Peyer's patch (tissue), 4 donors: ENCODE results near the gene CRYBG3. TPM values are rescaled to one million over a fixed set of nuclear protein-coding genes. Genes with fewer than 3 reads are reported as not detected.

ENCODE experiments used
- DNase-seq, 3 donors: peaks; one replicate each; pipeline ENCODE4 v3.0.0-alpha.2; 2017 to 2019
- H3K27ac ChIP-seq, 4 donors: fragments of 200-600 bp; sonication (generic); one replicate each; pipeline ENCODE4 v1.5.1; 2016 to 2019
- H3K27me3 ChIP-seq, 2 donors: fragments of 200-600 bp; sonication (generic); one replicate each; pipeline ENCODE4 v1.5.1; 2019
- H3K36me3 ChIP-seq, 3 donors: fragments of 200-600 bp; sonication (generic); one replicate each; pipeline ENCODE4 v1.5.1; 2016 to 2019
- H3K4me1 ChIP-seq, 4 donors: fragments of 200-600 bp; sonication (generic); one replicate each; pipeline ENCODE4 v1.5.1; 2016 to 2019
- H3K4me3 ChIP-seq, 4 donors: fragments of 200-600 bp; sonication (generic); 1 replicate in 3 of 4; 2 replicates in 1 of 4; pipeline ENCODE4 v1.5.1; 2016 to 2019; ENCODE audit warnings: mild to moderate bottlenecking in 1 of 4
- H3K9me3 ChIP-seq, 4 donors: fragments of 200-600 bp; sonication (generic); one replicate each; pipeline ENCODE4 v1.5.1; 2016 to 2019; ENCODE audit warnings: mild to moderate bottlenecking in 1 of 4
- CTCF ChIP-seq, 6 experiments: fragments of 450-650 bp in 4 of 6; fragments of 200-600 bp in 2 of 6; sonication (generic) in 1 of 6; IDR thresholded peaks; one replicate each; pipeline ENCODE4 v1.5.1; 2017 to 2019; ENCODE audit warnings: antibody characterized with exemption in 6 of 6, mild to moderate bottlenecking in 3 of 6, moderate library complexity in 1 of 6
- POLR2A ChIP-seq, 2 donors: fragments of 450-650 bp; IDR thresholded peaks; one replicate each; pipeline ENCODE4 v1.5.1; 2017; ENCODE audit warnings: antibody characterized with exemption in 2 of 2, mild to moderate bottlenecking in 2 of 2, moderate library complexity in 2 of 2
- total RNA-seq, 4 donors: library from RNA; depleted of rRNA; stranded (reverse); fragments of >200 nt; gene quantifications; one replicate each; pipeline ENCODE4 v1.1.0, GENCODE V29; 2016

The CRYBG3 gene
- total RNA-seq, 4 donors from 2014 or later = 11.4 to 47.0 (median 16.9) TPM

DNA sequence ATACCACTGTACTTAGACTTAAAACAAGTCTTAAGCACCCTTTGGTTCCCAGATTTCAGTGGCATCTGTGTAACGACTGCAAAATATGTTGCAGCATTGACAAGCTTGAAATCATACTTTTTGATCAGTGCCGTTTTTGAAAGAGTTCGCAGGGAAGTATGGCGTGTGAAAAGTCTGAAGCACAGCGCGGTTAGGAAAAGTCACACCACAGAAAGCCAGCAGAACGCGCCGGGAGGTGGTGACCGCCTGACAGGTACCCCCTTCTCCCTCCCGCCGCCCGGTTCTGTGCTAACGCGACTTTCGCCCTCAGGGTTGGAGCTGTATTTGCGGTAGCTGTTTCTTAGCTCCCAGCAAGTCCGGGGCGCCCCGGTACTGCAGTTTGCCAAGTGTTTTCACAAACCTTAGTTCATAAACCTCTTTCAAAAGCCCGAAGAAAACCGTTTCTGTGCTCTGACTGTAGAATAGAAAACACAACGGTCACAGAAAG lies 481 bp upstream of the CRYBG3 start:
- Histone ChIP-seq H3K27me3 (no peaks in the 10 kb centered on the region), H3K36me3 (no peaks in the 10 kb centered on the region), H3K27ac (peak overlapping the region; percentile 73 to 89 (median 82)), H3K9me3 (no peaks in the 10 kb centered on the region), H3K4me1 (peaks cover 0 to 5% (median 0%) of the 10 kb centered on the region in 4 donors), H3K4me3 (peak overlapping the region; percentile 73 to 83 (median 77))
- TF ChIP-seq POLR2A (IDR thresholded peaks at IDR 0.05) (no peak), CTCF (IDR thresholded peaks at IDR 0.05) (peak in 2 of 6 experiments; percentile 7 to 12)
- peak; percentile 51 to 69 (median 65) for DNase-seq

GRCh38 chr3:97822359-97822775 lies 556 bp downstream of the CRYBG3 start:
- Histone ChIP-seq H3K9me3 (no peaks in the 10 kb centered on the region), H3K4me3 (peak overlapping the region; percentile 73 to 83 (median 77)), H3K27me3 (no peaks in the 10 kb centered on the region), H3K27ac (peak overlapping the region; percentile 73 to 89 (median 82)), H3K36me3 (no peaks in the 10 kb centered on the region), H3K4me1 (peaks cover 0 to 5% (median 0%) of the 10 kb centered on the region in 4 donors)
- no peak for TF ChIP-seq POLR2A (IDR thresholded peaks at IDR 0.05)
- no peak for TF ChIP-seq CTCF (IDR thresholded peaks at IDR 0.05)
- peak; percentile 25 to 66 (median 63) for DNase-seq

- no peak for DNase-seq
- Histone ChIP-seq H3K4me3 (peak overlapping the region; percentile 73 to 83 (median 77)), H3K36me3 (no peaks in the 10 kb centered on the region), H3K27ac (peak overlapping the region in 3 of 4 donors; percentile 38 to 89 (median 55)), H3K9me3 (no peaks in the 10 kb centered on the region), H3K27me3 (no peaks in the 10 kb centered on the region), H3K4me1 (peaks cover 0 to 5% (median 0%) of the 10 kb centered on the region in 4 donors)
- TF ChIP-seq CTCF (IDR thresholded peaks at IDR 0.05) = no peak
- no peak for TF ChIP-seq POLR2A (IDR thresholded peaks at IDR 0.05)
These were observed 1.5 kb downstream of the CRYBG3 start for GRCh38 chr3:97823046-97824004.

GRCh38 chr3:97825101-97825500 lies 3.3 kb downstream of the CRYBG3 start:
- peaks cover 0 to 5% (median 0%) of the 10 kb centered on the region in 4 donors for H3K4me1 ChIP-seq
- no peaks in the 10 kb centered on the region for H3K9me3 ChIP-seq
- no peaks in the 10 kb centered on the region for H3K27me3 ChIP-seq
- H3K4me3 ChIP-seq = no peak overlapping the region
- H3K27ac ChIP-seq = no peak overlapping the region
- TF ChIP-seq POLR2A (IDR thresholded peaks at IDR 0.05) (no peak), CTCF (IDR thresholded peaks at IDR 0.05) (no peak)
- DNase-seq = no peak
- H3K36me3 ChIP-seq = no peaks in the 10 kb centered on the region

- Histone ChIP-seq H3K27me3 (no peaks in the 10 kb centered on the region), H3K36me3 (no peaks in the 10 kb centered on the region), H3K27ac (no peak overlapping the region), H3K9me3 (no peaks in the 10 kb centered on the region), H3K4me3 (no peak overlapping the region), H3K4me1 (peaks cover 0 to 5% (median 0%) of the 10 kb centered on the region in 4 donors)
- DNase-seq = no peak
- TF ChIP-seq CTCF (IDR thresholded peaks at IDR 0.05) (no peak), POLR2A (IDR thresholded peaks at IDR 0.05) (no peak)
These were observed 6.1 kb downstream of the CRYBG3 start for GRCh38 chr3:97827741-97828471.
